M059J (cell line): Measurements from ENCODE around the gene PAPPA2. TPM values are rescaled to one million over a fixed set of nuclear protein-coding genes. Genes with fewer than 3 reads are reported as not detected.
"Not testable (repeated sequence)": the region's sequence is repeated elsewhere in the genome, so short reads cannot be mapped to it uniquely, and the experiment has no call there.

Experiments used
- DNase-seq: peaks from one replicate; pipeline ENCODE4 v3.0.0-alpha.2; 2012; ENCODE audit warnings: low read depth
- total RNA-seq: library from RNA; depleted of rRNA; stranded (reverse); fragments of >200 nt; shearing (Covaris generic); gene quantifications from 2 replicates; pipeline ENCODE4 v1.2.3, GENCODE V29; 2014

Gene PAPPA2
- total RNA-seq, 1 experiment from 2014 or later: 0.05 TPM

GRCh38 chr1:176551146-176551545 is 88.2 kb downstream of the PAPPA2 start:
- DNase-seq: no peak

GRCh38 chr1:176552217-176552991 is 89.4 kb downstream of the PAPPA2 start:
- DNase-seq: no peak

GRCh38 chr1:176552999-176553398 is 90.0 kb downstream of the PAPPA2 start:
- DNase-seq: no peak

- DNase-seq: no peak
Measured at GRCh38 chr1:176556288-176556687, 93.3 kb downstream of the PAPPA2 start.

GRCh38 chr1:176557543-176558258 is 94.7 kb downstream of the PAPPA2 start:
- no peak for DNase-seq

GRCh38 chr1:176558561-176558960 is 95.6 kb downstream of the PAPPA2 start:
- DNase-seq: no peak

- DNase-seq: no peak
Measured at GRCh38 chr1:176559474-176559873, 96.5 kb downstream of the PAPPA2 start.

GRCh38 chr1:176559878-176560277 is 96.9 kb downstream of the PAPPA2 start:
- DNase-seq: peak; percentile 42

- DNase-seq: no peak
Measured at GRCh38 chr1:176560681-176561080, 97.7 kb downstream of the PAPPA2 start.

GRCh38 chr1:176561761-176562160 is 98.8 kb downstream of the PAPPA2 start:
- not testable (repeated sequence) for DNase-seq

- DNase-seq: no peak
Measured at GRCh38 chr1:176566004-176566975, 103.3 kb downstream of the PAPPA2 start.

- DNase-seq: peak; percentile 5
Measured at GRCh38 chr1:176567190-176567794, 104.3 kb downstream of the PAPPA2 start.

- no peak for DNase-seq
Measured at GRCh38 chr1:176568185-176568584, 105.2 kb downstream of the PAPPA2 start.

GRCh38 chr1:176574756-176575155 is 111.8 kb downstream of the PAPPA2 start:
- no peak for DNase-seq

GRCh38 chr1:176575991-176576390 is 113.0 kb downstream of the PAPPA2 start:
- no peak for DNase-seq

- no peak for DNase-seq
Measured at GRCh38 chr1:176576670-176577069, 113.7 kb downstream of the PAPPA2 start.

GRCh38 chr1:176577646-176578197 is 114.7 kb downstream of the PAPPA2 start:
- no peak for DNase-seq

- DNase-seq: no peak
Measured at GRCh38 chr1:176579087-176579486, 116.1 kb downstream of the PAPPA2 start.

- DNase-seq: no peak
Measured at GRCh38 chr1:176595217-176595616, 132.2 kb downstream of the PAPPA2 start.

GRCh38 chr1:176601348-176601747 is 138.4 kb downstream of the PAPPA2 start:
- DNase-seq: no peak

- no peak for DNase-seq
Measured at GRCh38 chr1:176602388-176603004, 139.5 kb downstream of the PAPPA2 start.
